ENCODE results near the gene DEPP1. TPM values are rescaled to one million over a fixed set of nuclear protein-coding genes. Genes with fewer than 3 reads are reported as not detected.

DEPP1 gene
- total RNA-seq, 2 experiments from 2014 or later: 0.13 to 0.27 TPM

- ChIA-PET POLR2A (interaction anchor here (2.2 kb wide), 1 partner anchor 14 kb away, joined by 7 read pairs; no protein-coding TSS in a partner anchor), CTCF (interaction anchor here (1.5 kb wide), 1 partner anchor 26 kb away, joined by 6 read pairs; no protein-coding TSS in a partner anchor)
Measured at GRCh38 chr10:44959247-44960087, 19.1 kb downstream of the DEPP1 start, which contains the start of gene RASSF4. TSS of gene RASSF4 (plus strand) at chr10:44959802. CDS start at chr10:44970203, 10,401 bp downstream.

- ChIA-PET CTCF (interaction anchor here (1.5 kb wide), 1 partner anchor 26 kb away, joined by 6 read pairs; no protein-coding TSS in a partner anchor), POLR2A (no interaction called here)
Measured at GRCh38 chr10:44958898-44959246, 19.7 kb downstream of the DEPP1 start.

DNA sequence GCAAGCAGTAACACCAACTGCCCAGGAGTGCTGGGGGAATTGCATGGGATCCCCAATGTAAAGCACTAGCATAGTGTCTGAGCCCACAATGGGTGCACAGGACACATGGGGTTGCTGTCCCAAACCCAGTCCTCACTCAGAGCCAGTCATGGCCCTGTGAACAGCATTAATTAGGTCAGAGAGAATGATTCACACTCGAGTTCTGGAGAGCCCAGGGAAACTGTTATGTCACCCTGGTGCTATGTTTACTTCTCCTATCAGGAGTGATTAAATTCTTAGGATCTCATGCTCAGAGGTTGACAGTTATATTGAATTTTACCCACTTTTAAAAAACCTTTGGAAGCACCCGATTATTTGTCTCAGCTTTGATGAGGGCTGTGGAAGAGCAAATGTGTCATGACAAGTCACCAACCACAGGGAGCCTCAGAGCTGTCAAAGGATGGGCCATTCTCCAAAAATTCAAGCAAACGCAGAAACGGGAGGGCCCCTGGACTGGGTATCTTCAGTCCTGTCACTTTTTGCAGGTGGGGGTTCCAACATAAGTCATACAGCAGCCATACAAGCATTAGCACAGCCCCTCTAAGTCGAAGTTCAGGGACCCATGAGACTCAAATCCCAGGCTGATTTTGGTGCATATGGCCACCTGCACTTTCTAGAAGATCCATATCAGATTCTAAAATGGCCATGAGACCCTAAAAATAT is 20.3 kb downstream of the DEPP1 start:
- CTCF ChIA-PET: interaction anchor here (1.5 kb wide), 1 partner anchor 25 kb away, joined by 6 read pairs; no protein-coding TSS in a partner anchor
- POLR2A ChIA-PET: no interaction called here

DNA sequence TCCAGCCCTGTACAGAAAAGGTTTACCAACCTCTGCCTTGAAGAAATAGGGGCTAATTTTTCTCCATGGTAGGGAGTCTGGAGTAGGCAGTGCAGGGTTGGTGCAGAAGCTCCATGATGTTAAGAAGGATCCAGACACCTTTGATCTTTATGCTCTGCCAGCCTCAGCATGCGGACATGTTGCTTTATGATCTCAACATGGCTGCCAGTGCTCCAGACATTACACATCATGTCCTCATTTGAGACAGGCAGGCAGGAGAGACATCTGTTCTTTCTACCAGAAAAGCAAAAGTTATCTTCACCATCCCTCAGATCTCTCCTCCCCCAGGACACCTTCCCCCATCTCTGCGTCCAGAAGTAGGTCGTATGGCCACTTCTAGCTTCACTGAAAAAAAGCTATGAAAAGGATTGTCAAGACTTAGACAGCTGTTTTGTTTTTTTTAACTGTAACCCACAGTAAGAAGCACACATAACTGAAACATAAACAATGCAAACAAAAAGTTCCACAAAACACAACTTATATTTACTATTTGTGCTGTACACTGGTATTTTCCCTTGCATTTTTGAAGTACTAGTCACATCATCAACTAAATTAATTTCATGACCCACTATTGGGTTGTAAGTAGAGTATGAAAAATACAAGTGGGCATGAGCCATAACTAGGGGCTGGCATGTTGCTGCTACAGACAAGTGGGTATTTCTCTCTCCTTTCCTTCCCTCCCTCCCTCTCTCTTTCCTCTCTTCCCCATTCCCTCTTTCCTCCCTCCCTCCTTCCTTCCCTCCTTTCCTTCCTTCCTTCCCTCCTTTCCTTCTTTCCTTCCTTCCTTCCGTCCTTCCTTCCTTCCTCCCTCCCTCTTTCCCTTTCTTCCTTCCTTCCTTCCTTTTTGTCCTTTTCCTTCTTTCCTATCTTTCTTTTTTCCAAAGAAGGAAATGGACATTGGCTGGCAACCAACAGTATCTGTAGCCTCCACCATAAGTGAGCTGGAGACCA is 21.6 kb downstream of the DEPP1 start:
- POLR2A ChIA-PET: no interaction called here
- CTCF ChIA-PET: no interaction called here

DNA sequence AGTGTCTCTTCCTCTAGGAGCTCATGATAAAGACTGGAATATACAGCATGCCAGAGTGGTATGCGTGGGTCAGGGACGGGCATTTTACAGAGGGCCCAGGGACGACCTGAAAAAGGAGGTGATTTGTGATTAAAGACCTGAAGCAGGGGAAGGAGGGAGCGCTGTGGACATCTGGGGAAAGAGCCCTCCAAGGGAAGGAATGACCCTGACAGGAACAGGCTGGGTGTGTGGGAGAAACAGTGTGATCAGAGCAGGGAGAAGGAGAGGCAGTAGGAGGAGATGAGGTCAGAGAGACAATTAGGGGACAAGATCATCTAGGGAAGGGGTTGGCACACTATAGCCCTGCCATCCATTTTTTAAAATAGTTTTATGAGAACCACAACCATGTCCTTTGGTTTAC is 22.4 kb downstream of the DEPP1 start:
- ChIA-PET POLR2A (no interaction called here), CTCF (no interaction called here)

DNA sequence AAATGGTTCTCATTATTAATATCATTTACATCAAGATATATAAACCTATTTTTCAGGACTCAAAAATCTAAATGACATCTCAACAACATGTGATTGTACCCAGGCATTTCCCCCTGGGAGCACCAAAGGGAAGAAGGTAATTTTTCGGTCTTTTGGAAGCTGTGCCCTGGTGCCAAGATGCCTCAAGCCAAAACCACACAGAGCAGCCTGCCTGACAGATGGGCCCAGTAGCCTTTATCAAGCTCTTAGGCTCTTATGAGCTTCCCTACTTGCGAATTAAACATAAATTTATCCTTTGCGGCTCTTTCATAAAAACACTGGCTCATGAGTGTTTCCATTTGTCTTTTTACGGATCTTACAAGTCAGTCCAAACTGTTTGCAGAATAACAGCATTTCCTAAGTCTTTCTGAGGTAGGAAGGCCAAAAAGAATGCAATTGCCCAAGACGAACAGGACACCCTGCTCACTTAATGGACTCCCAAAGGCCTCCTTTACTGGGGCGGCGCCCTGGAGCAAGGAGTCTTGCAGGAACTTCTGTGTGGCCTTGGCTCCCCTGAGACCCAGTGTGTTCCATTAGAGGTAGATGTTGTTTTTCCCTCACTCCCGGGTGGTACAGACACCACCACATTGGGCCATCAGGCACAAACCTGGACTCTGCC is 23.1 kb downstream of the DEPP1 start:
- ChIA-PET POLR2A (no interaction called here), CTCF (no interaction called here)

DNA sequence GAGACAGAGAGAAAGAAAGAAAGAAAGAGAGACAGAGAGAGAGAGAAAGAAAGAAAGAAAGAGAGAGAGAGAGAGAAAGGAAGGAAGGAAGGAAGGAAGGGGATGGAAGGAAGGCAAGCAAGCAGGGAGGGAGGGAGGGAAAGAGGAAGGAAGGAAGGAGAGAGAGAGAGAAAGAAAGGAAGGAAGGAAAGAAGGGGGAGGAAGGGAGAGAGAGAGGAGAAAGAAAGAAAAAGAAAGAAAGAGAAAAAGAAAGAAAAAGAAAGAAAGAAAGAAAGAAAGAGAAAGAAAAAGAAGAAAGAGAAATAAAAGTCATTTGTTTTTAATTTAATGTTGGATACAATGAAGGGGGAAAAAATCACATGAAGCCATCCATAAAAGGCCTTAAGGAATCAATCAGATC is 23.6 kb downstream of the DEPP1 start:
- ChIA-PET CTCF (no interaction called here), POLR2A (no interaction called here)

- CTCF ChIA-PET: no interaction called here
- POLR2A ChIA-PET: no interaction called here
Measured at GRCh38 chr10:44954042-44954441, 24.6 kb downstream of the DEPP1 start.

DNA sequence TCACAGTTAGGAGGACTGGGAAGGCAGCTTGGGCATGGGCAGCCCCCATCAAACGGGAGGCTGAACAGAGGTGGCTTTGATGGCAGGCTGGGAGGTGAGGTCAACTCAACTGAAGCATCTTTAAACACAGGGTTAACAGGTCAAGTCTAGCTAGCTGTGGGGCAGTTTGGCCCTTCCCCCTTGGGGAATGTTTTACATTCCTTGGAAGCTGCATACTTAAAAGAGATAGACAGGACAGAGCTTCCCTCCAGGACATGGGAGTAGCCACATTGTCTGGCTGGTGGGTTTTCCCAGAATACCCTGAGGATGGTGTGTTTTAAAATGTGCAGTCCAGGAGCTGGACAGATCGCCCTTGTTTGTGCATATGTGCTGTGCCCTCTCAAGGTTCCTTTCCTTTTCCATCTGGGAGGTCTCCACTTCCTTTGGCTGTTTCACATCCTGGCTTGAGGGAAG is 25.8 kb downstream of the DEPP1 start:
- ChIA-PET POLR2A (no interaction called here), CTCF (no interaction called here)

- ChIA-PET POLR2A (no interaction called here), CTCF (no interaction called here)
Measured at GRCh38 chr10:44951576-44952226, 26.9 kb downstream of the DEPP1 start.

GRCh38 chr10:44950326-44951225 is 28.0 kb downstream of the DEPP1 start:
- ChIA-PET POLR2A (no interaction called here), CTCF (no interaction called here)

DNA sequence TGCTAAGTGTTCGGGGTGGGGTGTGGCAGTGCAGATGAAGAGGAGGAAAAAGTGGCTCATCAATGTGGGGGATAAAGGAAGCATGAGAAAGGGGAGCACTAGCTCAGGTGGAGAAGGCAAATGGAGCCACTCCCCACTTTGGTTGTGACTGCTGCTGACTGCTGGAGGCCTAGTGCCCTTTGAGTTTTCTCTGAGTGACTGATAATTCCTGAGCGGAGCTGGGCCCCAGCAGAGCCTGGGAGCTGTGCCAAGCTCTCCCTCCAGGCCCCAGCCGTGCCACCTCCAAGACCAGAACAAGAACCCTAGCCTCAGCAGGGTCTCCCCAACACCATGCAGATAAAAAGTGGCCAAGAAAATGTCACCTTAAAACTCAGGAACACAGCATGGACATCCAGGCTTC is 28.7 kb downstream of the DEPP1 start:
- ChIA-PET CTCF (interaction anchor here (1.2 kb wide), 1 partner anchor 17 kb away, joined by 3 read pairs; no protein-coding TSS in a partner anchor), POLR2A (no interaction called here)

- ChIA-PET POLR2A (no interaction called here), CTCF (interaction anchor here (1.2 kb wide), 1 partner anchor 16 kb away, joined by 3 read pairs; no protein-coding TSS in a partner anchor)
Measured at GRCh38 chr10:44949127-44949802, 29.3 kb downstream of the DEPP1 start.

DNA sequence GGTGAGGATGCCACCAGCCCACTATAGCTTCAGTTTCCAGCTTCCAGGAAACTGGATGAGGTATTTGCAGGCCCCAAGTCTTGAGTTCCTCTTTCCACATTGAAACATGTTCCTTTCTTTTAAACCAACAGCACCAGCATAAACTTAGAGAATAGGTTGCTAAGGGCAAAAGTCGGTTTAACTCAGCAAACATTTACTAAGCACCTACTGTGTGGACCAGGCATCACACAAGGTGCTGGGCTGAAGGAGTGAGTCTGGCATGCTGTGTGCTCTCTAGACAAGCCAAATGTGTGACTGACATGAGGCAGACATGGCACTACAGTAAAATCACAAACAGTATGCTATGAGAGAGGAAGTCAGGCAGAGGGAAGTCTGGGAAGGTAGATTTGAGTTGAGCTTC is 30.0 kb downstream of the DEPP1 start:
- ChIA-PET CTCF (interaction anchor here (1.1 to 3.2 kb wide), 3 partner anchors 16 to 26 kb away, joined by 3 to 11 read pairs (median 3); no protein-coding TSS in a partner anchor), POLR2A (no interaction called here)

DNA sequence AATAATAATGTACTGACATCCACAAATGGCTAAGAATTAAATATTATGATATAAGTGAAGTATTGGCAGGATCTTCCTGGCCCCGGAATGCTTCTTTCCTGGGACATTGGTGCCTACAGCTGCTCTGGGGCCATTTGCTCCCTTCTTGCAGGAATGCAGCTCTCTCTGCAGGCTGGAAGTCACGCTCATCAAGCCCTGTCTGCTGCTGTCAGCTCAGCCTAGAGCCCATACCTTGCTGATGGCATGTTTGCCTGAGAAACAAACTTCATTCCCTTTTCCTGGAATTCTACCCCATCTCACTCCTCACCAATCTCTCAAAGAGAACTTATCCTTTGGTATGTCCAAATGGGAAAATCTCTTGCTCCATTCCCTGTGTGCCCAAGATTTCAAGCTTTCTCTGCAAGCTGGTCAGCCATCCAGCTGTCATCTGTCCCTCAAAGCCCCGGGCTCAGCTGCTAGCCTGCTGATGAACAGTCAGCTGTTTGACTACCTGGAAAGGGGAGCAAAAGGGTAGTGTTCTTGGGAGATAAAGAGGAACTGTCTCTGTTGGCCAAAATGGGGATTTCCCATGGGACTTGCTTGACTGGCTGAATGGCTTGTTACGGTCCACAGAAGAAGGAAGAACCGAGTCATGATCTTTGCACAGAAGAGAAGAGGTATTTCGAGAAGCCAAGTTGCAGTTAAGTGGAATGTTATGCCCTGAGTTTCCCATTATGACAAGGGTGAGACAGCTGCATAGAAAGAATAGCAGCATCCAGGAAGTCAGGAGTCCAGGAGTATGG is 31.0 kb downstream of the DEPP1 start:
- ChIA-PET POLR2A (no interaction called here), CTCF (interaction anchor here (1.1 to 3.2 kb wide), 2 partner anchors 14 to 27 kb away, joined by 3 to 11 read pairs; no protein-coding TSS in a partner anchor)

GRCh38 chr10:44946205-44946604 is 32.4 kb downstream of the DEPP1 start:
- CTCF ChIA-PET: interaction anchor here (3.2 kb wide), 1 partner anchor 13 kb away, joined by 11 read pairs; no protein-coding TSS in a partner anchor
- POLR2A ChIA-PET: no interaction called here
